ENCODE results near the gene CD300LF.

CD300LF gene

GRCh38 chr17:74694081-74694480 is 18.6 kb downstream of the CD300LF start:
- no peak for TF ChIP-seq CTCF (IDR thresholded peaks at IDR 0.05; ENCODE audit: low read length, missing control alignments)
- no peak overlapping the region for H3K4me3 ChIP-seq (replicated peaks; ENCODE audit: low read depth, low read length)
- no peak for DNase-seq (ENCODE audit: low read depth)

- TF ChIP-seq CTCF (IDR thresholded peaks at IDR 0.05; ENCODE audit: low read length, missing control alignments): no peak
- DNase-seq (ENCODE audit: low read depth): no peak
- no peak overlapping the region for H3K4me3 ChIP-seq (replicated peaks; ENCODE audit: low read depth, low read length)
Measured at GRCh38 chr17:74691151-74691550, 21.6 kb downstream of the CD300LF start.

- TF ChIP-seq CTCF (IDR thresholded peaks at IDR 0.05; ENCODE audit: low read length, missing control alignments): no peak
- H3K4me3 ChIP-seq (replicated peaks; ENCODE audit: low read depth, low read length): no peak overlapping the region
- DNase-seq (ENCODE audit: low read depth): no peak
Measured at GRCh38 chr17:74690409-74690825, 22.3 kb downstream of the CD300LF start.

- TF ChIP-seq CTCF (IDR thresholded peaks at IDR 0.05; ENCODE audit: low read length, missing control alignments): no peak
- H3K4me3 ChIP-seq (replicated peaks; ENCODE audit: low read depth, low read length): no peak overlapping the region
- DNase-seq (ENCODE audit: low read depth): no peak
Measured at GRCh38 chr17:74687886-74688285, 24.8 kb downstream of the CD300LF start.

GRCh38 chr17:74686761-74687160 is 26.0 kb downstream of the CD300LF start:
- TF ChIP-seq CTCF (IDR thresholded peaks at IDR 0.05; ENCODE audit: low read length, missing control alignments): no peak
- no peak overlapping the region for H3K4me3 ChIP-seq (replicated peaks; ENCODE audit: low read depth, low read length)
- DNase-seq (ENCODE audit: low read depth): no peak

GRCh38 chr17:74682471-74683190 is 30.1 kb downstream of the CD300LF start:
- TF ChIP-seq CTCF (IDR thresholded peaks at IDR 0.05; ENCODE audit: low read length, missing control alignments): no peak
- no peak overlapping the region for H3K4me3 ChIP-seq (replicated peaks; ENCODE audit: low read depth, low read length)
- no peak for DNase-seq (ENCODE audit: low read depth)

- TF ChIP-seq CTCF (IDR thresholded peaks at IDR 0.05; ENCODE audit: low read length, missing control alignments): no peak
- H3K4me3 ChIP-seq (replicated peaks; ENCODE audit: low read depth, low read length): no peak overlapping the region
Measured at GRCh38 chr17:74682028-74682427, 30.7 kb downstream of the CD300LF start.

More at GRCh38 chr17:74682028-74682427, 30.7 kb downstream of the CD300LF start:
- no peak for DNase-seq (ENCODE audit: low read depth)

Data from fibroblast of pulmonary artery (primary cell).